Karpas-422 (cell line): ENCODE results near the gene ELF4. TPM values are rescaled to one million over a fixed set of nuclear protein-coding genes. Genes with fewer than 3 reads are reported as not detected.

Experiments used
- DNase-seq: peaks from one replicate; pipeline ENCODE4 v3.0.0-alpha.2; 2015
- H2AFZ ChIP-seq: fragments of 200-600 bp; sonication (generic); 2 replicates; pipeline ENCODE4 v1.6.1; 2014; ENCODE audit warnings: antibody characterized with exemption, low read length, mixed read lengths
- H3K27ac ChIP-seq: fragments of 200-600 bp; sonication (generic); 2 replicates; pipeline ENCODE4 v1.5.1; 2014; ENCODE audit warnings: mild to moderate bottlenecking, low read length, moderate library complexity
- H3K27me3 ChIP-seq: fragments of 200-600 bp; sonication (generic); 2 replicates; pipeline ENCODE4 v1.6.1; 2014; ENCODE audit warnings: low read length, mixed read lengths
- H3K36me3 ChIP-seq: fragments of 200-600 bp; sonication (generic); 2 replicates; pipeline ENCODE4 v1.6.1; 2014; ENCODE audit warnings: low read length, mixed read lengths; ENCODE audit not compliant: insufficient read depth
- H3K4me1 ChIP-seq: fragments of 200-600 bp; sonication (generic); 2 replicates; pipeline ENCODE4 v1.6.1; 2014; ENCODE audit warnings: mild to moderate bottlenecking, low read length, mixed read lengths
- H3K4me2 ChIP-seq: fragments of 200-600 bp; sonication (generic); 2 replicates; pipeline ENCODE4 v1.6.1; 2014; ENCODE audit warnings: low read length, low read depth, mild to moderate bottlenecking; ENCODE audit not compliant: poor library complexity, severe bottlenecking
- H3K4me3 ChIP-seq: fragments of 200-600 bp; sonication (generic); 2 replicates; pipeline ENCODE4 v1.5.1; 2014; ENCODE audit warnings: mild to moderate bottlenecking, antibody characterized with exemption, low read length, mixed read lengths
- H3K79me2 ChIP-seq: fragments of 200-600 bp; sonication (generic); 2 replicates; pipeline ENCODE4 v1.6.1; 2014; ENCODE audit warnings: mild to moderate bottlenecking, low read length, mixed read lengths
- H3K9ac ChIP-seq: fragments of 200-600 bp; sonication (generic); 2 replicates; pipeline ENCODE4 v1.6.0; 2014; ENCODE audit warnings: low read length
- H3K9me2 ChIP-seq: fragments of 200-600 bp; sonication (generic), shearing (Covaris generic); replicated peaks from 2 replicates; pipeline ENCODE4 v1.6.0; 2014; ENCODE audit warnings: mild to moderate bottlenecking, low read length, moderate library complexity; ENCODE audit not compliant: insufficient read depth
- H3K9me3 ChIP-seq: fragments of 300-700, 200-600 bp; sonication (generic); 2 replicates; pipeline ENCODE4 v1.6.1; 2014; ENCODE audit warnings: low read length, mixed read lengths
- H4K20me1 ChIP-seq: fragments of 200-600 bp; sonication (generic); 2 replicates; pipeline ENCODE4 v1.6.1; 2014; ENCODE audit warnings: mild to moderate bottlenecking, antibody characterized with exemption, low read length, low read depth; ENCODE audit not compliant: insufficient read depth
- total RNA-seq: library from RNA; depleted of rRNA; stranded (reverse); fragments of >200 nt; shearing (Covaris generic); gene quantifications from 2 replicates; pipeline ENCODE4 v1.2.3, GENCODE V29; 2014; ENCODE audit warnings: low replicate concordance

ELF4 gene
- total RNA-seq, 1 experiment from 2014 or later, result 31.7 TPM

- no peak overlapping the region for H3K27ac ChIP-seq
Measured at GRCh38 chrX:130072345-130072740, 38.0 kb downstream of the ELF4 start.

GRCh38 chrX:130071611-130072344 lies 38.5 kb downstream of the ELF4 start:
- H3K4me2 ChIP-seq, result no peak overlapping the region
- no peak overlapping the region for H3K9ac ChIP-seq
- H3K4me3 ChIP-seq, result no peak overlapping the region
- H3K79me2 ChIP-seq, result no peaks in the 10 kb centered on the region
- DNase-seq, result no peak
- H3K9me2 ChIP-seq, result no peaks in the 10 kb centered on the region
- no peaks in the 10 kb centered on the region for H4K20me1 ChIP-seq
- H3K27ac ChIP-seq, result no peak overlapping the region
- H3K36me3 ChIP-seq, result no peaks in the 10 kb centered on the region
- no peak overlapping the region for H2AFZ ChIP-seq
- no peaks in the 10 kb centered on the region for H3K4me1 ChIP-seq
- no peaks in the 10 kb centered on the region for H3K9me3 ChIP-seq
- no peaks in the 10 kb centered on the region for H3K27me3 ChIP-seq

More at GRCh38 chrX:130072345-130072740, 38.0 kb downstream of the ELF4 start:
- Histone ChIP-seq H3K4me3 (no peak overlapping the region), H3K4me2 (no peak overlapping the region), H3K9ac (no peak overlapping the region), H3K79me2 (no peaks in the 10 kb centered on the region), H3K9me3 (no peaks in the 10 kb centered on the region), H3K9me2 (no peaks in the 10 kb centered on the region), H3K36me3 (no peaks in the 10 kb centered on the region), H3K27me3 (no peaks in the 10 kb centered on the region), H2AFZ (no peak overlapping the region), H3K4me1 (no peaks in the 10 kb centered on the region), H4K20me1 (no peaks in the 10 kb centered on the region)
- DNase-seq, result no peak

DNA sequence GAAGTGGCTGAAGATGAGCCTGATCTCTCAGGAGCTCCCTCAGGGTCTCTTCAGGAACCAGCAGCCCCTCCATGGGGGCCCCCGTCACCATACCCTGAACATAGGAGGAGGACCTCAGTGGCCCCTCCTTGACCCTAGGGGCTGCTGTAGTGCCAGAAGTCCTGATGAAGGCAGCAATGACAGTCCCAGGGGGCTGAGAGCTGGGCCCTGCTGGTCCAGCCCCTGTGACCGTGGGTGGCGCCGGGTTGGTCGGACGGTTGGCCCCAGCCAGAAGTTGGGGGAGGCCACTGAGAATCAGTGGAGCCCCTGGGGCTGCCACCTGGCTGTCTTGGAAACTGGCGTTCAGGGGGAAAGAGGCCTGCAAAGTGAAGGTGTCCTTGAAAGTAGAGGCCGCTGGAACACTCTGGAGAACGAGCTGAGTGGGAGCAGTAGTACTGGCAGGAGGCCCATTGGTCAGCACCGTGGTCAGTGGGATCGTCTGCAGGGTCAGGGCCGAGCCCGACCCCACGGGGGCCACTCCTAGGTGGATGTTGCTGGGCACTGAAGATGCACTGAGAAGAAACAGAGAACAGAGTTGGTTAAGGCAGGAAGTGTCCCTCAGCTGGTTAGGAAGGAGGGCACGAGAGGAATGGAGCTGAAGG lies 43.2 kb downstream of the ELF4 start:
- H3K9me2 ChIP-seq, result no peaks in the 10 kb centered on the region

DNA sequence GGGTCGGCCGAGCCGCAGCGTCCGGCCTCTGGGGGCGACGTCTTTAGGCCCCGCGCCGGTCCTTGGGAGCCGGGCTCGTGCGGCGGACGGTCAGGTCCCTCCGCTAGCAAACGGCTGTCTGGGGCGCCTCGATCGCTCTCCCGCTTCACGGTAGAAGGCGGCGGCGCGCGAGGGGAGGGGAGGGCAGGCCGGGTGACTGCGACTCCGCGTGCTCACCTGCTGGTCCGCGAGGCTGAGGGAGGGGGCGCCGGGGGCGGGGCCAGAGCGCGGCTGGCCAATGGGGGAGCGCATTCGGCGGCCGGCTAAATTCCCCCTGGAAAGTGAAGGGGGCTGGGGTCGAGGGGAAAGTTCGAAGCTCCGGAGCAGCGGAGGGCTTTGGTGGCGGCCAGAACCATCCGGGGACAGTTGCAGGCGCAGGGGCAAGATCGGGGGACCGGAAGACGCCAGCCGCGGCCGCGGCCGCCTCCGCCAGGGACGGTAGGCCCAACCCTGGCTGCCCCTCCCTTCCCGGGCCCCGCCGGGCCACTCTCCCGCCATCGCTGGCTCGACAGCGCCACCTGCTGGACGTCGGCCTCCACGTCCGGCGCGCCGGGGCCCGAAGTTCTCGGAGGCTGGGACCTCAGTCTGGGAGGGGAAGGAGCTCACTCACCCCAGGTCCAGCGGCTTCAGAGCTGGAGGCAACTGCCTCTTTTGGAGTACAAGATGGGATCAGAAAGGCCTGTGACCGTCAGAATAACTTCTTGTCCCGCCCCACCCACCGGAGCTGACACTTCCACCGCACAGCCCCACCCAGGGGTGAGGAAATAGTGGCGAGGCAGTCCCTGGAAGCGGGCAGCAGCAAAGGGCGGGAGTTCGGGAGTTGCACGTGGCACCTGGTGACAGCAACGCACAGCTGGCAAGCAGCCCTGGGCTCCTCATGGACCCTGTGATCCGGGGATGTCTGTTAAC lies 49.9 kb downstream of the ELF4 start:
- Histone ChIP-seq H3K9ac (peak overlapping the region; percentile 58), H3K27ac (no peak overlapping the region), H3K4me3 (peak overlapping the region; percentile 60), H3K27me3 (no peaks in the 10 kb centered on the region), H3K9me3 (no peaks in the 10 kb centered on the region), H3K4me2 (peak overlapping the region; percentile 69), H3K9me2 (no peaks in the 10 kb centered on the region), H3K4me1 (peaks cover 17% of the 10 kb centered on the region), H2AFZ (peak overlapping the region; percentile 81; the same call in 1 of the 2 replicates), H4K20me1 (no peaks in the 10 kb centered on the region), H3K36me3 (no peaks in the 10 kb centered on the region), H3K79me2 (no peaks in the 10 kb centered on the region)
- peak; percentile 92 for DNase-seq

More for the DNA sequence above, 43.2 kb downstream of the ELF4 start:
- H3K36me3 ChIP-seq, result no peaks in the 10 kb centered on the region
- no peak overlapping the region for H3K4me2 ChIP-seq
- H2AFZ ChIP-seq, result no peak overlapping the region
- no peak overlapping the region for H3K27ac ChIP-seq
- no peaks in the 10 kb centered on the region for H3K4me1 ChIP-seq
- H3K9me3 ChIP-seq, result no peaks in the 10 kb centered on the region
- no peaks in the 10 kb centered on the region for H3K27me3 ChIP-seq
- H3K9ac ChIP-seq, result no peak overlapping the region
- no peak overlapping the region for H3K4me3 ChIP-seq
- DNase-seq, result no peak
- H4K20me1 ChIP-seq, result no peaks in the 10 kb centered on the region
- no peaks in the 10 kb centered on the region for H3K79me2 ChIP-seq

GRCh38 chrX:130058652-130059051 lies 51.6 kb downstream of the ELF4 start:
- no peaks in the 10 kb centered on the region for H3K9me3 ChIP-seq
- H3K36me3 ChIP-seq, result no peaks in the 10 kb centered on the region
- no peaks in the 10 kb centered on the region for H3K9me2 ChIP-seq
- H3K27ac ChIP-seq, result no peak overlapping the region
- no peak overlapping the region for H3K9ac ChIP-seq
- H3K4me2 ChIP-seq, result no peak overlapping the region
- DNase-seq, result no peak
- H2AFZ ChIP-seq, result no peak overlapping the region
- no peaks in the 10 kb centered on the region for H4K20me1 ChIP-seq
- H3K4me1 ChIP-seq, result peaks cover 17% of the 10 kb centered on the region
- no peaks in the 10 kb centered on the region for H3K27me3 ChIP-seq
- no peaks in the 10 kb centered on the region for H3K79me2 ChIP-seq
- H3K4me3 ChIP-seq, result no peak overlapping the region

DNA sequence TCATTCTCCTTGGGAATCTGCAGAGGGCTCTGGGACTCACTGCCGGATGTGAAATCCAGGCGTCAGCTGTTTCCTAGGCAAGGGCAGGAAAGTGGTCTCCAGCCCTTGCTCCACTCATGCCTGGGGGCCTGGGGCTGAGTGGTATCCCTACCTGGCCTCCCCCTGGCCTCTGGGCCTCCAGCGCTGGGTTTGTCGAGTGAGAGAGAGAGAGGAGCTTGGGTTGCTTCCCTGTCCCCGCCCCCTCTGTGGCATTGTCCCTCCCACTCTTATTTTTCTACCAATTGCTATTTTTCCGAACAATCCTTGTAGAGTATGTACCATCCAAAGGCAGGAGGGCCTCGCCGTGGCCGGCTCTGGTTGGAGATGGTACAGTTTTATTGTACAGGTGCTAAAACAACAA lies 53.1 kb downstream of the ELF4 start:
- Histone ChIP-seq H3K4me1 (peaks cover 17% of the 10 kb centered on the region), H3K27ac (no peak overlapping the region), H4K20me1 (no peaks in the 10 kb centered on the region), H3K4me2 (no peak overlapping the region), H3K79me2 (no peaks in the 10 kb centered on the region), H3K27me3 (no peaks in the 10 kb centered on the region), H3K9ac (no peak overlapping the region), H2AFZ (no peak overlapping the region), H3K9me2 (no peaks in the 10 kb centered on the region), H3K4me3 (no peak overlapping the region), H3K9me3 (no peaks in the 10 kb centered on the region), H3K36me3 (no peaks in the 10 kb centered on the region)
- no peak for DNase-seq

- H3K79me2 ChIP-seq, result no peaks in the 10 kb centered on the region
Measured at GRCh38 chrX:130055899-130056298, 54.4 kb downstream of the ELF4 start.

GRCh38 chrX:130055103-130055502 lies 55.2 kb downstream of the ELF4 start:
- no peaks in the 10 kb centered on the region for H3K9me2 ChIP-seq
- H3K27ac ChIP-seq, result no peak overlapping the region
- no peak overlapping the region for H3K9ac ChIP-seq
- no peak overlapping the region for H3K4me3 ChIP-seq
- H4K20me1 ChIP-seq, result no peaks in the 10 kb centered on the region
- no peaks in the 10 kb centered on the region for H3K79me2 ChIP-seq
- no peaks in the 10 kb centered on the region for H3K36me3 ChIP-seq
- H3K4me1 ChIP-seq, result peaks cover 9% of the 10 kb centered on the region
- no peak overlapping the region for H3K4me2 ChIP-seq
- H3K9me3 ChIP-seq, result no peaks in the 10 kb centered on the region
- no peak overlapping the region for H2AFZ ChIP-seq
- no peak for DNase-seq
- no peaks in the 10 kb centered on the region for H3K27me3 ChIP-seq

More at GRCh38 chrX:130055899-130056298, 54.4 kb downstream of the ELF4 start:
- no peaks in the 10 kb centered on the region for H3K36me3 ChIP-seq
- no peak overlapping the region for H2AFZ ChIP-seq
- H3K4me2 ChIP-seq, result no peak overlapping the region
- no peaks in the 10 kb centered on the region for H3K9me3 ChIP-seq
- H3K4me1 ChIP-seq, result peaks cover 15% of the 10 kb centered on the region
- H4K20me1 ChIP-seq, result no peaks in the 10 kb centered on the region
- no peak for DNase-seq
- H3K4me3 ChIP-seq, result no peak overlapping the region
- H3K9ac ChIP-seq, result no peak overlapping the region
- no peaks in the 10 kb centered on the region for H3K27me3 ChIP-seq
- H3K9me2 ChIP-seq, result no peaks in the 10 kb centered on the region
- no peak overlapping the region for H3K27ac ChIP-seq
